WTC11 (cell line): ENCODE data around the gene PDE12. TPM values are rescaled to one million over a fixed set of nuclear protein-coding genes. Genes with fewer than 3 reads are reported as not detected.

Experiments used
- ATAC-seq: fragments of 200-7000 bp; cut with Tn5 transposase; 2 replicates; pipeline ENCODE4 v1.10.0; 2021; ENCODE audit warnings: mild to moderate bottlenecking, moderate library complexity
- CTCF ChIA-PET: fragments of 300-600 bp; sonication (Branson Sonifier 250); formaldehyde crosslinking; loops from one replicate; lab custom pipeline; 2021; ENCODE audit warnings: antibody characterized with exemption; lab: Charles Lee
- POLR2A ChIA-PET: fragments of 350-600 bp; sonication (Branson Sonifier 250); formaldehyde crosslinking; loops from one replicate; lab custom pipeline; 2021; ENCODE audit warnings: antibody characterized with exemption; lab: Charles Lee
- DNase-seq: peaks from one replicate; pipeline ENCODE4 v3.0.0; 2021; ENCODE audit warnings: low spot score
- H3K27ac Mint-ChIP-seq: 2 replicates; pipeline ENCODE4 v1.8.0; 2021; ENCODE audit warnings: mixed read lengths
- H3K27me3 Mint-ChIP-seq: 2 replicates; pipeline ENCODE4 v1.8.0; 2021; ENCODE audit warnings: low read depth, mild to moderate bottlenecking, moderate library complexity, mixed read lengths
- H3K36me3 Mint-ChIP-seq: 2 replicates; pipeline ENCODE4 v1.8.0; 2021; ENCODE audit warnings: mixed read lengths
- H3K4me1 Mint-ChIP-seq: 2 replicates; pipeline ENCODE4 v1.8.0; 2022; ENCODE audit warnings: mixed read lengths
- H3K4me3 Mint-ChIP-seq: 2 replicates; pipeline ENCODE4 v1.8.0; 2021; ENCODE audit warnings: mild to moderate bottlenecking, moderate library complexity, mixed read lengths
- H3K9me3 Mint-ChIP-seq: 2 replicates; pipeline ENCODE4 v1.8.0; 2021; ENCODE audit warnings: mixed read lengths
- CREB1 ChIP-seq: sonication (generic); formaldehyde crosslinking; IDR thresholded peaks from 2 replicates; pipeline ENCODE4 v1.8.0; 2023; ENCODE audit warnings: mild to moderate bottlenecking, missing genetic modification reagents
- ETV6 ChIP-seq: sonication (generic); formaldehyde crosslinking; IDR thresholded peaks from 2 replicates; pipeline ENCODE4 v1.8.1; 2022; ENCODE audit warnings: mild to moderate bottlenecking, missing genetic modification reagents
- FOXK1 ChIP-seq: sonication (generic); formaldehyde crosslinking; IDR thresholded peaks from 2 replicates; pipeline ENCODE4 v1.8.0; 2022; ENCODE audit warnings: mild to moderate bottlenecking, moderate library complexity, missing genetic modification reagents
- GTF2I ChIP-seq: fragments of 250-450 bp; sonication (Bioruptor Pico); conservative IDR thresholded peaks from 2 replicates; pipeline ENCODE4 v1.4.0; 2021; ENCODE audit warnings: mild to moderate bottlenecking
- JUN ChIP-seq: sonication (generic); formaldehyde crosslinking; IDR thresholded peaks from 2 replicates; pipeline ENCODE4 v1.8.0; 2023; ENCODE audit warnings: mild to moderate bottlenecking, missing genetic modification reagents
- MXD4 ChIP-seq: fragments of 250-450 bp; sonication (Bioruptor Pico); IDR thresholded peaks from 2 replicates; pipeline ENCODE4 v1.8.0; 2021; ENCODE audit warnings: mild to moderate bottlenecking, moderate library complexity, borderline replicate concordance
- NFYB ChIP-seq: sonication (generic); formaldehyde crosslinking; conservative IDR thresholded peaks from 2 replicates; pipeline ENCODE4 v1.8.0; 2022; ENCODE audit warnings: low read depth, missing genetic modification reagents
- PRRX2 ChIP-seq: fragments of 250-450 bp; sonication (Bioruptor Pico); IDR thresholded peaks from 2 replicates; pipeline ENCODE4 v1.8.0; 2021; ENCODE audit warnings: mild to moderate bottlenecking
- TP53 ChIP-seq: sonication (generic); formaldehyde crosslinking; IDR thresholded peaks from 2 replicates; pipeline ENCODE4 v1.8.1; 2023; ENCODE audit warnings: mild to moderate bottlenecking, missing genetic modification reagents
- ZNF121 ChIP-seq: sonication (generic); formaldehyde crosslinking; IDR thresholded peaks from 2 replicates; pipeline ENCODE4 v1.8.0; 2023; ENCODE audit warnings: missing genetic modification reagents
- total RNA-seq: library from RNA; stranded (reverse); gene quantifications from 3 replicates; pipeline ENCODE4 v1.2.3, GENCODE V29; 2021
- TF ChIP-seq, protein P1 (sequence below): sonication (generic); formaldehyde crosslinking; IDR thresholded peaks from 2 replicates; pipeline ENCODE4 v1.8.0; 2023; ENCODE audit warnings: missing genetic modification reagents
- TF ChIP-seq, protein P2 (sequence below): fragments of 250-450 bp; sonication (Bioruptor Pico); conservative IDR thresholded peaks from 2 replicates; pipeline ENCODE4 v1.9.0; 2021; ENCODE audit warnings: mild to moderate bottlenecking
- TF ChIP-seq, protein P3 (sequence below): sonication (generic); formaldehyde crosslinking; IDR thresholded peaks from 2 replicates; pipeline ENCODE4 v1.8.0; 2022; ENCODE audit warnings: mild to moderate bottlenecking, missing genetic modification reagents
- TF ChIP-seq, protein P4 (sequence below): fragments of 250-450 bp; sonication (Bioruptor Pico); IDR thresholded peaks from 2 replicates; pipeline ENCODE4 v1.9.0; 2021; ENCODE audit warnings: mild to moderate bottlenecking
- TF ChIP-seq, protein P5 (sequence below): fragments of 250-450 bp; sonication (Bioruptor Pico); IDR thresholded peaks from 2 replicates; pipeline ENCODE4 v1.9.0; 2021; ENCODE audit warnings: mild to moderate bottlenecking
- TF ChIP-seq, protein P6 (sequence below): sonication (generic); formaldehyde crosslinking; IDR thresholded peaks from 2 replicates; pipeline ENCODE4 v1.8.1; 2022; ENCODE audit warnings: low read depth, mild to moderate bottlenecking, moderate library complexity, missing genetic modification reagents, borderline replicate concordance
- TF ChIP-seq, protein P7 (sequence below): sonication (generic); formaldehyde crosslinking; IDR thresholded peaks from 2 replicates; pipeline ENCODE4 v1.8.0; 2022; ENCODE audit warnings: mild to moderate bottlenecking, missing genetic modification reagents
- TF ChIP-seq, protein P8 (sequence below): sonication (generic); formaldehyde crosslinking; IDR thresholded peaks from 2 replicates; pipeline ENCODE4 v1.8.0; 2023; ENCODE audit warnings: missing genetic modification reagents, mild to moderate bottlenecking, borderline replicate concordance

PDE12 gene
- total RNA-seq, 1 experiment from 2014 or later, result 16.4 TPM

DNA sequence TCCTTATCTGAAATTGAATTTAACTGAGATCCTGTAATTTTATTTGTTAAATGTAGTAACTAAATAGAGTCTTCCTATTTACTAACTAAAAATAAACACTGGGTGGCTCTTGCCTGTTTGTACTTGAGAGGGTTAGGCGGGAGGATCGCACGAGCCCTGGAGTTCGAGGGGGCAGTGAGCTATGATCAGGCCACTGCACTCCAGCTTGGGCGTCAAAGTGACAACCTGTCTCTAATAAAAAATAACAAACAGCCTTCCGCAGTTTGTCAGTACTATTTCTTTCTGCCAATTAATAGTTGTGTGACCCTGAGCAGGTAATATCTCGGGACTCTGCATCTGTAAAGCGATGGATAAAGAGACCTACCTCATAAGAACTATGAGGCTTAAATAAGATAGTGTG is 768 bp upstream of the PDE12 start:
- POLR2A ChIA-PET, result interaction anchor here (0.7 to 1.3 kb wide), 2 partner anchors 11 to 15 kb away, joined by 6 to 11 read pairs; partner anchors contain the start of gene DNAH12
- Mint-ChIP-seq H3K4me3 (peak overlapping the region; percentile 95), H3K36me3 (peaks cover 8% of the 10 kb centered on the region), H3K27me3 (peaks cover 10% of the 10 kb centered on the region), H3K4me1 (peaks cover 18% of the 10 kb centered on the region), H3K9me3 (no peaks in the 10 kb centered on the region), H3K27ac (peak overlapping the region; percentile 100)
- CTCF ChIA-PET, result interaction anchor here (2.1 kb wide), 1 partner anchor 158 kb away, joined by 13 read pairs; no protein-coding TSS in a partner anchor
- TF ChIP-seq, protein P1, sequence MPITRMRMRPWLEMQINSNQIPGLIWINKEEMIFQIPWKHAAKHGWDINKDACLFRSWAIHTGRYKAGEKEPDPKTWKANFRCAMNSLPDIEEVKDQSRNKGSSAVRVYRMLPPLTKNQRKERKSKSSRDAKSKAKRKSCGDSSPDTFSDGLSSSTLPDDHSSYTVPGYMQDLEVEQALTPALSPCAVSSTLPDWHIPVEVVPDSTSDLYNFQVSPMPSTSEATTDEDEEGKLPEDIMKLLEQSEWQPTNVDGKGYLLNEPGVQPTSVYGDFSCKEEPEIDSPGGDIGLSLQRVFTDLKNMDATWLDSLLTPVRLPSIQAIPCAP, result no peak
- TF ChIP-seq CREB1 (CRISPR knock-in tag), result no peak
- TF ChIP-seq JUN (CRISPR knock-in tag), result no peak
- TF ChIP-seq PRRX2 (CRISPR knock-in tag), result no peak
- no peak for TF ChIP-seq FOXK1 (CRISPR knock-in tag)
- no peak for TF ChIP-seq NFYB (CRISPR knock-in tag)
- no peak for TF ChIP-seq MXD4
- TF ChIP-seq, protein P2, sequence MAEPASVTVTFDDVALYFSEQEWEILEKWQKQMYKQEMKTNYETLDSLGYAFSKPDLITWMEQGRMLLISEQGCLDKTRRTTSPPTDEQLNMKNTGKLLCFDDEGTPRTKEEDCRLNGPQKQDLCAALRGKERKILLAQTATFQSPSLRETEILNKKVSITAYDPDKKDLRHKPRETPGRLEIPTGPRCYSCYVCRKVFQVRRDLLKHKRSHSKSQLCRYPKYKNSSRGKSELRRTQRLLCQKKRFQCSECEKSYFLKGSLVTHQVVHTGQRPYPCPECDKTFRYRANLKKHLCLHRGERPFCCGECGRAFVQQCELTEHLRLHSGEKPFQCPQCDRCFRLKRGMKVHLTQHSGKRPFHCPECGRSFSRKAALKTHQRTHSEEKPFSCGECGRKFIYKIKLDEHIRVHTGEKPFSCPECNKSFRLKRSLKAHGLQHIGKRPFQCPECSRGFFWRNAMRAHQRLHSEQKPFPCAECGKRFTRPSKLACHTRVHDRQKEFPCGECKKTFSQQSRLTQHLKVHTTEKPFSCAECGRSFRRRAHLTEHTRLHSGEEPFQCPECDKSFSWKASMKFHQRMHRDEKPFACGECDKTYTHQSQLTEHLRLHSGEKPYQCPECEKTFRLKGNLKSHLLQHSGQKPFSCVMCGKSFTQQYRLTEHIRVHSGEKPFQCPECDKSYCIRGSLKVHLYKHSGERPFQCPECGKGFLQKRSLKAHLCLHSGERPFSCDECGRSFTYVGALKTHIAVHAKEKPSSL (CRISPR knock-in tag), result no peak
- no peak for TF ChIP-seq ETV6
- TF ChIP-seq, protein P3, sequence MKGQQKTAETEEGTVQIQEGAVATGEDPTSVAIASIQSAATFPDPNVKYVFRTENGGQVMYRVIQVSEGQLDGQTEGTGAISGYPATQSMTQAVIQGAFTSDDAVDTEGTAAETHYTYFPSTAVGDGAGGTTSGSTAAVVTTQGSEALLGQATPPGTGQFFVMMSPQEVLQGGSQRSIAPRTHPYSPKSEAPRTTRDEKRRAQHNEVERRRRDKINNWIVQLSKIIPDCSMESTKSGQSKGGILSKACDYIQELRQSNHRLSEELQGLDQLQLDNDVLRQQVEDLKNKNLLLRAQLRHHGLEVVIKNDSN (CRISPR knock-in tag), result no peak
- no peak for TF ChIP-seq GTF2I (CRISPR knock-in tag)
- TF ChIP-seq ZNF121 (CRISPR knock-in tag), result no peak
- TF ChIP-seq, protein P4, sequence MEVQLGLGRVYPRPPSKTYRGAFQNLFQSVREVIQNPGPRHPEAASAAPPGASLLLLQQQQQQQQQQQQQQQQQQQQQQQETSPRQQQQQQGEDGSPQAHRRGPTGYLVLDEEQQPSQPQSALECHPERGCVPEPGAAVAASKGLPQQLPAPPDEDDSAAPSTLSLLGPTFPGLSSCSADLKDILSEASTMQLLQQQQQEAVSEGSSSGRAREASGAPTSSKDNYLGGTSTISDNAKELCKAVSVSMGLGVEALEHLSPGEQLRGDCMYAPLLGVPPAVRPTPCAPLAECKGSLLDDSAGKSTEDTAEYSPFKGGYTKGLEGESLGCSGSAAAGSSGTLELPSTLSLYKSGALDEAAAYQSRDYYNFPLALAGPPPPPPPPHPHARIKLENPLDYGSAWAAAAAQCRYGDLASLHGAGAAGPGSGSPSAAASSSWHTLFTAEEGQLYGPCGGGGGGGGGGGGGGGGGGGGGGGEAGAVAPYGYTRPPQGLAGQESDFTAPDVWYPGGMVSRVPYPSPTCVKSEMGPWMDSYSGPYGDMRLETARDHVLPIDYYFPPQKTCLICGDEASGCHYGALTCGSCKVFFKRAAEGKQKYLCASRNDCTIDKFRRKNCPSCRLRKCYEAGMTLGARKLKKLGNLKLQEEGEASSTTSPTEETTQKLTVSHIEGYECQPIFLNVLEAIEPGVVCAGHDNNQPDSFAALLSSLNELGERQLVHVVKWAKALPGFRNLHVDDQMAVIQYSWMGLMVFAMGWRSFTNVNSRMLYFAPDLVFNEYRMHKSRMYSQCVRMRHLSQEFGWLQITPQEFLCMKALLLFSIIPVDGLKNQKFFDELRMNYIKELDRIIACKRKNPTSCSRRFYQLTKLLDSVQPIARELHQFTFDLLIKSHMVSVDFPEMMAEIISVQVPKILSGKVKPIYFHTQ (CRISPR knock-in tag), result no peak
- DNase-seq (no peak), ATAC-seq (no peak)

DNA sequence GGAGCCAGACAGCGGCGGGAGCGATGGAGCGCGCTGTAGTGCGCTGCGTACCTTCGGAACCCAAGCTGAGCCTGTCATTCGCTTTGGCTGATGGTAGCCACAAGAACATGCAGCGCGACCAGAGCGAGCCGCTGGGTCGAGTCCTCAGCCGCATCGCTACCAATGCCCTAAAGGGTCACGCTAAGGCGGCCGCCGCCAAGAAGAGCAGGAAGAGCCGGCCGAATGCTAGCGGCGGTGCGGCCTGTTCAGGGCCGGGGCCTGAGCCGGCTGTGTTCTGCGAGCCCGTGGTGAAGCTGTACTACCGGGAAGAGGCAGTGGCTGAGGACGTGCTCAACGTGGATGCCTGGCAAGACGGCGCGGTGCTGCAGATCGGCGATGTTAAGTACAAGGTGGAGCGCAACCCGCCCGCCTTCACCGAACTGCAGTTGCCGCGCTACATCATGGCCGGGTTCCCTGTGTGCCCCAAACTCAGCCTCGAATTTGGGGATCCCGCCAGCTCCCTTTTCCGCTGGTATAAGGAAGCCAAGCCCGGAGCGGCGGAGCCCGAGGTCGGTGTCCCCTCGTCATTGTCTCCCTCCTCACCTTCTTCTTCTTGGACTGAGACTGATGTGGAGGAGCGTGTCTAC is 498 bp downstream of the PDE12 start:
- H3K27me3 Mint-ChIP-seq, result peaks cover 10% of the 10 kb centered on the region
- peaks cover 15% of the 10 kb centered on the region for H3K36me3 Mint-ChIP-seq
- H3K9me3 Mint-ChIP-seq, result no peaks in the 10 kb centered on the region
- CTCF ChIA-PET, result interaction anchor here (0.7 to 2.1 kb wide), 4 partner anchors 7 to 159 kb away, joined by 3 to 13 read pairs (median 4); partner anchors contain the start of gene DNAH12
- DNase-seq (no peak), ATAC-seq (peak; percentile 32)
- peaks cover 18% of the 10 kb centered on the region for H3K4me1 Mint-ChIP-seq
- peak overlapping the region; percentile 41; the same call in 1 of the 2 replicates for H3K27ac Mint-ChIP-seq
- peak overlapping the region; percentile 95 for H3K4me3 Mint-ChIP-seq
- POLR2A ChIA-PET, result interaction anchor here (1.3 to 2.0 kb wide), 3 partner anchors 12 to 159 kb away, joined by 3 to 11 read pairs (median 7); partner anchors contain the start of genes ARF4 and DNAH12
- TF ChIP-seq, protein P5, sequence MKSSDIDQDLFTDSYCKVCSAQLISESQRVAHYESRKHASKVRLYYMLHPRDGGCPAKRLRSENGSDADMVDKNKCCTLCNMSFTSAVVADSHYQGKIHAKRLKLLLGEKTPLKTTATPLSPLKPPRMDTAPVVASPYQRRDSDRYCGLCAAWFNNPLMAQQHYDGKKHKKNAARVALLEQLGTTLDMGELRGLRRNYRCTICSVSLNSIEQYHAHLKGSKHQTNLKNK, result no peak
- TF ChIP-seq, protein P6, sequence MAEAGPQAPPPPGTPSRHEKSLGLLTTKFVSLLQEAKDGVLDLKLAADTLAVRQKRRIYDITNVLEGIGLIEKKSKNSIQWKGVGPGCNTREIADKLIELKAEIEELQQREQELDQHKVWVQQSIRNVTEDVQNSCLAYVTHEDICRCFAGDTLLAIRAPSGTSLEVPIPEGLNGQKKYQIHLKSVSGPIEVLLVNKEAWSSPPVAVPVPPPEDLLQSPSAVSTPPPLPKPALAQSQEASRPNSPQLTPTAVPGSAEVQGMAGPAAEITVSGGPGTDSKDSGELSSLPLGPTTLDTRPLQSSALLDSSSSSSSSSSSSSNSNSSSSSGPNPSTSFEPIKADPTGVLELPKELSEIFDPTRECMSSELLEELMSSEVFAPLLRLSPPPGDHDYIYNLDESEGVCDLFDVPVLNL (CRISPR knock-in tag), result 0 out of 2 replicates have a peak, but pooled peaks have one; percentile 38
- TF ChIP-seq NFYB (CRISPR knock-in tag), result no peak
- TF ChIP-seq GTF2I (CRISPR knock-in tag), result no peak
- TF ChIP-seq TP53, result no peak; the same call in 1 of the 2 replicates
- TF ChIP-seq, protein P7, sequence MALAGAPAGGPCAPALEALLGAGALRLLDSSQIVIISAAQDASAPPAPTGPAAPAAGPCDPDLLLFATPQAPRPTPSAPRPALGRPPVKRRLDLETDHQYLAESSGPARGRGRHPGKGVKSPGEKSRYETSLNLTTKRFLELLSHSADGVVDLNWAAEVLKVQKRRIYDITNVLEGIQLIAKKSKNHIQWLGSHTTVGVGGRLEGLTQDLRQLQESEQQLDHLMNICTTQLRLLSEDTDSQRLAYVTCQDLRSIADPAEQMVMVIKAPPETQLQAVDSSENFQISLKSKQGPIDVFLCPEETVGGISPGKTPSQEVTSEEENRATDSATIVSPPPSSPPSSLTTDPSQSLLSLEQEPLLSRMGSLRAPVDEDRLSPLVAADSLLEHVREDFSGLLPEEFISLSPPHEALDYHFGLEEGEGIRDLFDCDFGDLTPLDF (CRISPR knock-in tag), result no peak
- no peak for TF ChIP-seq CREB1 (CRISPR knock-in tag)
- TF ChIP-seq, protein P8, sequence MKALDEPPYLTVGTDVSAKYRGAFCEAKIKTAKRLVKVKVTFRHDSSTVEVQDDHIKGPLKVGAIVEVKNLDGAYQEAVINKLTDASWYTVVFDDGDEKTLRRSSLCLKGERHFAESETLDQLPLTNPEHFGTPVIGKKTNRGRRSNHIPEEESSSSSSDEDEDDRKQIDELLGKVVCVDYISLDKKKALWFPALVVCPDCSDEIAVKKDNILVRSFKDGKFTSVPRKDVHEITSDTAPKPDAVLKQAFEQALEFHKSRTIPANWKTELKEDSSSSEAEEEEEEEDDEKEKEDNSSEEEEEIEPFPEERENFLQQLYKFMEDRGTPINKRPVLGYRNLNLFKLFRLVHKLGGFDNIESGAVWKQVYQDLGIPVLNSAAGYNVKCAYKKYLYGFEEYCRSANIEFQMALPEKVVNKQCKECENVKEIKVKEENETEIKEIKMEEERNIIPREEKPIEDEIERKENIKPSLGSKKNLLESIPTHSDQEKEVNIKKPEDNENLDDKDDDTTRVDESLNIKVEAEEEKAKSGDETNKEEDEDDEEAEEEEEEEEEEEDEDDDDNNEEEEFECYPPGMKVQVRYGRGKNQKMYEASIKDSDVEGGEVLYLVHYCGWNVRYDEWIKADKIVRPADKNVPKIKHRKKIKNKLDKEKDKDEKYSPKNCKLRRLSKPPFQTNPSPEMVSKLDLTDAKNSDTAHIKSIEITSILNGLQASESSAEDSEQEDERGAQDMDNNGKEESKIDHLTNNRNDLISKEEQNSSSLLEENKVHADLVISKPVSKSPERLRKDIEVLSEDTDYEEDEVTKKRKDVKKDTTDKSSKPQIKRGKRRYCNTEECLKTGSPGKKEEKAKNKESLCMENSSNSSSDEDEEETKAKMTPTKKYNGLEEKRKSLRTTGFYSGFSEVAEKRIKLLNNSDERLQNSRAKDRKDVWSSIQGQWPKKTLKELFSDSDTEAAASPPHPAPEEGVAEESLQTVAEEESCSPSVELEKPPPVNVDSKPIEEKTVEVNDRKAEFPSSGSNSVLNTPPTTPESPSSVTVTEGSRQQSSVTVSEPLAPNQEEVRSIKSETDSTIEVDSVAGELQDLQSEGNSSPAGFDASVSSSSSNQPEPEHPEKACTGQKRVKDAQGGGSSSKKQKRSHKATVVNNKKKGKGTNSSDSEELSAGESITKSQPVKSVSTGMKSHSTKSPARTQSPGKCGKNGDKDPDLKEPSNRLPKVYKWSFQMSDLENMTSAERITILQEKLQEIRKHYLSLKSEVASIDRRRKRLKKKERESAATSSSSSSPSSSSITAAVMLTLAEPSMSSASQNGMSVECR (CRISPR knock-in tag), result peak; percentile 44; the same call in 1 of the 2 replicates
